HepG2 (cell line): ENCODE measurements around the gene ARVCF. TPM values are rescaled to one million over a fixed set of nuclear protein-coding genes. Genes with fewer than 3 reads are reported as not detected.

Experiments used
- DNMT3B ChIP-seq: conservative IDR thresholded peaks from 2 replicates; pipeline ENCODE4 v1.6.1; 2016; ENCODE audit warnings: missing biosample characterization, control low read depth
- KMT2A ChIP-seq: sonication (generic); formaldehyde crosslinking; IDR thresholded peaks from 2 replicates; pipeline ENCODE4 v1.4.0; 2020; ENCODE audit warnings: missing genetic modification reagents
- PHF8 ChIP-seq: sonication (generic); formaldehyde crosslinking; IDR thresholded peaks from 2 replicates; pipeline ENCODE4 v1.5.0; 2020; ENCODE audit warnings: missing genetic modification reagents
- PITX1 ChIP-seq: sonication (generic); formaldehyde crosslinking; IDR thresholded peaks from 2 replicates; pipeline ENCODE4 v1.5.1; 2020; ENCODE audit warnings: mild to moderate bottlenecking, missing genetic modification reagents
- REL ChIP-seq: sonication (generic); formaldehyde crosslinking; conservative IDR thresholded peaks from 2 replicates; pipeline ENCODE4 v1.8.0; 2022; ENCODE audit warnings: mild to moderate bottlenecking, missing genetic modification reagents, moderate library complexity
- TBX3 ChIP-seq: fragments of 450-650 bp; IDR thresholded peaks from 2 replicates; pipeline ENCODE4 v1.6.1; 2017; ENCODE audit warnings: antibody characterized with exemption, mild to moderate bottlenecking, inconsistent platforms, borderline replicate concordance
- ZC3H4 ChIP-seq: sonication (generic); formaldehyde crosslinking; IDR thresholded peaks from 2 replicates; pipeline ENCODE4 v1.4.0; 2020; ENCODE audit warnings: missing genetic modification reagents, borderline replicate concordance
- ZFP36L2 ChIP-seq: sonication (generic); formaldehyde crosslinking; IDR thresholded peaks from 2 replicates; pipeline ENCODE4 v1.4.0; 2020; ENCODE audit warnings: missing genetic modification reagents
- ZNF136 ChIP-seq: sonication (generic); formaldehyde crosslinking; IDR thresholded peaks from 2 replicates; pipeline ENCODE4 v1.8.1; 2022; ENCODE audit warnings: low read depth, mild to moderate bottlenecking, moderate library complexity, missing genetic modification reagents
- ZNF44 ChIP-seq: sonication (generic); formaldehyde crosslinking; IDR thresholded peaks from 2 replicates; pipeline ENCODE4 v1.5.1; 2020; ENCODE audit warnings: mild to moderate bottlenecking, missing genetic modification reagents
- ZNF546 ChIP-seq: sonication (generic); formaldehyde crosslinking; conservative IDR thresholded peaks from 2 replicates; pipeline ENCODE4 v1.8.1; 2023; ENCODE audit warnings: mild to moderate bottlenecking, missing genetic modification reagents
- ZNF577 ChIP-seq: sonication (generic); formaldehyde crosslinking; IDR thresholded peaks from 2 replicates; pipeline ENCODE4 v1.4.0; 2020; ENCODE audit warnings: mild to moderate bottlenecking, low read depth, missing genetic modification reagents, borderline replicate concordance
- ZNF672 ChIP-seq: sonication (generic); formaldehyde crosslinking; IDR thresholded peaks from 2 replicates; pipeline ENCODE4 v1.8.1; 2022; ENCODE audit warnings: missing genetic modification reagents
- polyA plus RNA-seq, 8 experiments: library from polyadenylated mRNA; depleted of rRNA in 3 of 8; stranded (reverse) in 7 of 8; unstranded in 1 of 8; fragments of >200 nt; fragmentation: Illumina TruSeq in 4 of 8; extraction: Trizol in 4 of 8; gene quantifications; 2 replicates each; pipeline versions ENCODE4 v1.2.1 to v1.2.3, GENCODE V29; 2011 to 2016; ENCODE audit warnings: low read depth in 4 of 8, missing spikeins in 1 of 8, mixed read lengths in 1 of 8; ENCODE audit not compliant: insufficient read depth in 1 of 8
- total RNA-seq, 5 experiments: library from RNA; depleted of rRNA; stranded (reverse); fragments of >200 nt; fragmentation: Illumina TruSeq; extraction: Trizol; gene quantifications; 2 replicates each; pipeline ENCODE4 v1.2.3, GENCODE V29; 2016; ENCODE audit warnings: low read depth in 1 of 5
- TF ChIP-seq, protein P1 (sequence below): sonication (generic); formaldehyde crosslinking; IDR thresholded peaks from 2 replicates; pipeline ENCODE4 v1.8.1; 2023; ENCODE audit warnings: mild to moderate bottlenecking, moderate library complexity, missing genetic modification reagents
- TF ChIP-seq, protein P2 (sequence below): sonication (generic); formaldehyde crosslinking; IDR thresholded peaks from 2 replicates; pipeline ENCODE4 v1.4.0; 2020; ENCODE audit warnings: mild to moderate bottlenecking, missing genetic modification reagents
- TF ChIP-seq, protein P3 (sequence below): IDR thresholded peaks from 2 replicates; pipeline ENCODE4 v1.6.1; 2016; ENCODE audit warnings: missing compliant biosample characterization, missing genetic modification reagents, borderline replicate concordance
- TF ChIP-seq, protein P4 (sequence below): sonication (generic); formaldehyde crosslinking; IDR thresholded peaks from 2 replicates; pipeline ENCODE4 v1.5.0; 2020; ENCODE audit warnings: mild to moderate bottlenecking, missing genetic modification reagents
- TF ChIP-seq, protein P5 (sequence below): sonication (generic); formaldehyde crosslinking; IDR thresholded peaks from 2 replicates; pipeline ENCODE4 v1.5.1; 2020; ENCODE audit warnings: mild to moderate bottlenecking, missing genetic modification reagents, borderline replicate concordance

Gene ARVCF
- total and polyA plus RNA-seq, 2 of the 13 experiments (the other 11 are each of a cell fraction or from before 2014, with no cell fraction given) = 16.4 to 17.7 TPM

DNA sequence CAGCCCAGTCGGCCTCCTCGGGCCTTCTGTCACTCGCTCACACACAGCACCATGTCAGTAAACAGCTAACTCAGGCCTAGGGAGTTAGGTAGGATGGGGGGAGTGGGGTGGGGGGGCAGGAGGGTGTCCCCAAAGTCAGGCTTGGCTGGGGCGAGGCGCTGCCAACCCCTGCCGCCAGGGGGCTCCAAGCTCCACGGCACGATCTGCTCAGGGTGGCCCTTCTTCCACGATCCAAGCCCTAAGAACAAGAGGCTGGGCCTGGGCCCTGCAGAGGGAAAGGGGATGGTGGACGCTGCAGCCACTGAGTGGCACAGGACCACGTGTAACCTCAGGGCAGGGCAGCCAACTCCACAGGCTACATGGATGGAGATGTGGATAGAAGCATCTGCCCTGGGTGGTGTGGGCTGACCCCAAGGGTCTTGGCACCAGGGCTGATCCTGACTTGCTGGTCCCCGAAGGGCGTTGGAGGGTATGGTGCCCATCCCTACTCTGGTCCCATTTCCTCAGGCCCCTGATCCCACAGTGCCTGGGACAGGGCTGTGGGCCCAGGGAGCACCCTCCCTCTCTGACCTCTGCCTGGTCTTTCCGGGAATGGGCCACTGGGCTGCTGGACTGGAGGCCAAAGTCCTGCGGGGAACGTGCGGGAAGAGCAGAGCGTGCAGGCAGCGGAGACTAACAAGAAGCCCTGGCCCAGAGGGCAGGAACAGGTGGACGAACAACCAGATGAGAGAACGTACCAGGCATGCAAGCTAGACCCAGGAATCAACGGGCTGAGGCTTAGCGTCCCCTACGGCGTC is 45.9 kb downstream of the ARVCF start (continued):
- TF ChIP-seq, protein P1, sequence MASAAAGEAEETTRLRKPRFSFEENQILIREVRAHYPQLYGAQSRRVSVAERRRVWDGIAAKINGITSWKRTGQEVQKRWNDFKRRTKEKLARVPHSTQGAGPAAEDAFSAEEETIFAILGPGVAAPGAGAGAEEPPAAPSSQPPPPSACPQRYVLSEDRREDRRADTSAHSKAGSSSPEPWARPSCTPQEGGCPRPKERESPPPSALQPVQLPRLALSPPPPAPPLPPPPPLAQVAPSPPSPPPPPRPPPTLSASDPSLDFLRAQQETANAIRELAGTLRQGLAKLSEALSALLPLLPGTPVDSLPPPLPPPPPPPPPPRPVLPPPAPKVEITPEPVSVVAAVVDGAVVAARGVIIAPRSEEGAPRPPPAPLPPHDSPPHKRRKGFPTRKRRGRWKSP = no peak; the same call in 1 of the 2 replicates
- TF ChIP-seq ZNF546 (CRISPR knock-in tag) (0 out of 2 replicates have a peak, but pooled peaks have one; percentile 72), DNMT3B (CRISPR knock-in tag) (no peak), ZNF672 (CRISPR knock-in tag) (no peak), ZNF136 (CRISPR knock-in tag) (no peak), PITX1 (peak; percentile 53; the same call in 1 of the 2 replicates), ZFP36L2 (CRISPR knock-in tag) (0 out of 2 replicates have a peak, but pooled peaks have one; percentile 28), ZNF577 (CRISPR knock-in tag) (no peak), REL (CRISPR knock-in tag) (no peak), ZNF44 (CRISPR knock-in tag) (no peak), PHF8 (CRISPR knock-in tag) (peak; percentile 58), TBX3 (no peak), KMT2A (CRISPR knock-in tag) (peak; percentile 57; the same call in 1 of the 2 replicates), ZC3H4 (CRISPR knock-in tag) (no peak)
- TF ChIP-seq, protein P2, sequence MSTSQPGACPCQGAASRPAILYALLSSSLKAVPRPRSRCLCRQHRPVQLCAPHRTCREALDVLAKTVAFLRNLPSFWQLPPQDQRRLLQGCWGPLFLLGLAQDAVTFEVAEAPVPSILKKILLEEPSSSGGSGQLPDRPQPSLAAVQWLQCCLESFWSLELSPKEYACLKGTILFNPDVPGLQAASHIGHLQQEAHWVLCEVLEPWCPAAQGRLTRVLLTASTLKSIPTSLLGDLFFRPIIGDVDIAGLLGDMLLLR (CRISPR knock-in tag) = no peak
- TF ChIP-seq, protein P3, sequence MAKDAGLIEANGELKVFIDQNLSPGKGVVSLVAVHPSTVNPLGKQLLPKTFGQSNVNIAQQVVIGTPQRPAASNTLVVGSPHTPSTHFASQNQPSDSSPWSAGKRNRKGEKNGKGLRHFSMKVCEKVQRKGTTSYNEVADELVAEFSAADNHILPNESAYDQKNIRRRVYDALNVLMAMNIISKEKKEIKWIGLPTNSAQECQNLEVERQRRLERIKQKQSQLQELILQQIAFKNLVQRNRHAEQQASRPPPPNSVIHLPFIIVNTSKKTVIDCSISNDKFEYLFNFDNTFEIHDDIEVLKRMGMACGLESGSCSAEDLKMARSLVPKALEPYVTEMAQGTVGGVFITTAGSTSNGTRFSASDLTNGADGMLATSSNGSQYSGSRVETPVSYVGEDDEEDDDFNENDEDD (CRISPR knock-in tag) = peak; percentile 70
- TF ChIP-seq, protein P4, sequence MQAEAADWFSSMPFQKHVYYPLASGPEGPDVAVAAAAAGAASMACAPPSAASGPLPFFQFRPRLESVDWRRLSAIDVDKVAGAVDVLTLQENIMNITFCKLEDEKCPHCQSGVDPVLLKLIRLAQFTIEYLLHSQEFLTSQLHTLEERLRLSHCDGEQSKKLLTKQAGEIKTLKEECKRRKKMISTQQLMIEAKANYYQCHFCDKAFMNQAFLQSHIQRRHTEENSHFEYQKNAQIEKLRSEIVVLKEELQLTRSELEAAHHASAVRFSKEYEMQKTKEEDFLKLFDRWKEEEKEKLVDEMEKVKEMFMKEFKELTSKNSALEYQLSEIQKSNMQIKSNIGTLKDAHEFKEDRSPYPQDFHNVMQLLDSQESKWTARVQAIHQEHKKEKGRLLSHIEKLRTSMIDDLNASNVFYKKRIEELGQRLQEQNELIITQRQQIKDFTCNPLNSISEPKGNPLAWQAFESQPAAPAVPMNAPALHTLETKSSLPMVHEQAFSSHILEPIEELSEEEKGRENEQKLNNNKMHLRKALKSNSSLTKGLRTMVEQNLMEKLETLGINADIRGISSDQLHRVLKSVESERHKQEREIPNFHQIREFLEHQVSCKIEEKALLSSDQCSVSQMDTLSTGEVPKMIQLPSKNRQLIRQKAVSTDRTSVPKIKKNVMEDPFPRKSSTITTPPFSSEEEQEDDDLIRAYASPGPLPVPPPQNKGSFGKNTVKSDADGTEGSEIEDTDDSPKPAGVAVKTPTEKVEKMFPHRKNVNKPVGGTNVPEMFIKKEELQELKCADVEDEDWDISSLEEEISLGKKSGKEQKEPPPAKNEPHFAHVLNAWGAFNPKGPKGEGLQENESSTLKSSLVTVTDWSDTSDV = 0 out of 2 replicates have a peak, but pooled peaks have one; percentile 19
- TF ChIP-seq, protein P5, sequence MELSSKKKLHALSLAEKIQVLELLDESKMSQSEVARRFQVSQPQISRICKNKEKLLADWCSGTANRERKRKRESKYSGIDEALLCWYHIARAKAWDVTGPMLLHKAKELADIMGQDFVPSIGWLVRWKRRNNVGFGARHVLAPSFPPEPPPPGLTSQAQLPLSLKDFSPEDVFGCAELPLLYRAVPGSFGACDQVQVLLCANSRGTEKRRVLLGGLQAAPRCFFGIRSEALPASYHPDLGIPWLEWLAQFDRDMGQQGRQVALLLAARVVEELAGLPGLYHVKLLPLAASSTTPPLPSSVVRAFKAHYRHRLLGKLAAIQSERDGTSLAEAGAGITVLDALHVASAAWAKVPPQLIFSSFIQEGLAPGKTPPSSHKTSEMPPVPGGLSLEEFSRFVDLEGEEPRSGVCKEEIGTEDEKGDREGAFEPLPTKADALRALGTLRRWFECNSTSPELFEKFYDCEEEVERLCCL = 0 out of 2 replicates have a peak, but pooled peaks have one; percentile 41
